Measurements from ENCODE around the gene PCCA. TPM values are rescaled to one million over a fixed set of nuclear protein-coding genes. Genes with fewer than 3 reads are reported as not detected.

Gene PCCA
- total RNA-seq, 3 donors from 2014 or later, result 46.6 to 69.8 (median 64.7) TPM

DNA sequence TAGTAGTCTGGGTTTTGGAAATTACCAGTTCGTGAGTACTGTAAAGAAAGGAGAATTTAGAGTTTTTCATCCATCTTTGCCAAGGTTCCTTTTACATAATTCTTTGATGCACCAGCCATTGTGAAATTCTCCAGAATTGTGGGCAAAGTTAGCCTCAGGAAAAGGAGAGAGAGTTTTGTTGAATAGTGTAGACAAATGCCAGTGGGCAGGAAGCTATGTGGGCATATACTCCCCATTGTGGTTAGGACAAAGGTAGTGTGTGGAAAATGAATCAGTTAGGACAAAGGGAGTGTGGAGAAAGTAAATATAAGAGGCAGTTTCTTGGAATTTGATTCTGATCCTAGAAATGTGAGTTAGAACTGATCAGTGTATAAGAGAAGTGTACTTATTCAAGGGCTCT lies 67.9 kb downstream of the PCCA start:
- no peak overlapping the region for H3K27ac ChIP-seq
- no peak overlapping the region for H3K4me3 ChIP-seq
- TF ChIP-seq, protein P1, sequence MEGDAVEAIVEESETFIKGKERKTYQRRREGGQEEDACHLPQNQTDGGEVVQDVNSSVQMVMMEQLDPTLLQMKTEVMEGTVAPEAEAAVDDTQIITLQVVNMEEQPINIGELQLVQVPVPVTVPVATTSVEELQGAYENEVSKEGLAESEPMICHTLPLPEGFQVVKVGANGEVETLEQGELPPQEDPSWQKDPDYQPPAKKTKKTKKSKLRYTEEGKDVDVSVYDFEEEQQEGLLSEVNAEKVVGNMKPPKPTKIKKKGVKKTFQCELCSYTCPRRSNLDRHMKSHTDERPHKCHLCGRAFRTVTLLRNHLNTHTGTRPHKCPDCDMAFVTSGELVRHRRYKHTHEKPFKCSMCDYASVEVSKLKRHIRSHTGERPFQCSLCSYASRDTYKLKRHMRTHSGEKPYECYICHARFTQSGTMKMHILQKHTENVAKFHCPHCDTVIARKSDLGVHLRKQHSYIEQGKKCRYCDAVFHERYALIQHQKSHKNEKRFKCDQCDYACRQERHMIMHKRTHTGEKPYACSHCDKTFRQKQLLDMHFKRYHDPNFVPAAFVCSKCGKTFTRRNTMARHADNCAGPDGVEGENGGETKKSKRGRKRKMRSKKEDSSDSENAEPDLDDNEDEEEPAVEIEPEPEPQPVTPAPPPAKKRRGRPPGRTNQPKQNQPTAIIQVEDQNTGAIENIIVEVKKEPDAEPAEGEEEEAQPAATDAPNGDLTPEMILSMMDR (IDR thresholded peaks at IDR 0.05), result no peak
- TF ChIP-seq POLR2AphosphoS5 (IDR thresholded peaks at IDR 0.05) (no peak), POLR2A (IDR thresholded peaks at IDR 0.05) (no peak)
- H3K27me3 ChIP-seq, result no peaks in the 10 kb centered on the region
- H3K36me3 ChIP-seq, result peaks cover 4% of the 10 kb centered on the region
- DNase-seq (ENCODE audit: low spot score in 2 of 2), result no peak
- no peaks in the 10 kb centered on the region for H3K9me3 ChIP-seq
- H3K4me1 ChIP-seq, result no peaks in the 10 kb centered on the region
- intact Hi-C loops (cut with DNase I; ENCODE audit: low total_unique reads), result no loop called here

DNA sequence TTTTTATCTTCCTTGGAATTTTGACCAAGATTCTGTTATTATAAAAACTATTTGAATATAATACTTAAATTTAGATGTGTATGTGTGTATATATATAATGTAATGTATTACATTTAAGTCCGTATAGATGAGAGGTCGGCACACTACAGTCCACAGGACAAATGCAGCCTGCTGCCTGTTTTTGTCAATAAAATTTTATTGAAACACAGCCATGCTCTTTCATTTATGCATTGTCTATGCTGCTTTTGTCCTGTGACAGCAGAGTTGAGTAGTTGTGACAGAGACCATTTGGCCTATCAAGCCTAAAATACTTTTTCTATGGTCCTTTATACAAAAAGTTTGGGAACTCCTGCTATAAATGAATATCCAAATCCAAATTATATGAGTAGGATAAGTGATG lies 69.7 kb downstream of the PCCA start:
- H3K4me3 ChIP-seq, result no peak overlapping the region
- H3K27me3 ChIP-seq, result no peaks in the 10 kb centered on the region
- no peak overlapping the region for H3K27ac ChIP-seq
- H3K9me3 ChIP-seq, result no peaks in the 10 kb centered on the region
- no peaks in the 10 kb centered on the region for H3K4me1 ChIP-seq
- H3K36me3 ChIP-seq, result peaks cover 4% of the 10 kb centered on the region
- no peak for DNase-seq (ENCODE audit: low spot score in 2 of 2)
- intact Hi-C loops (cut with DNase I; ENCODE audit: low total_unique reads), result no loop called here
- TF ChIP-seq POLR2A (IDR thresholded peaks at IDR 0.05) (no peak), POLR2AphosphoS5 (IDR thresholded peaks at IDR 0.05) (no peak)
- TF ChIP-seq, protein P1 (IDR thresholded peaks at IDR 0.05), result no peak

DNA sequence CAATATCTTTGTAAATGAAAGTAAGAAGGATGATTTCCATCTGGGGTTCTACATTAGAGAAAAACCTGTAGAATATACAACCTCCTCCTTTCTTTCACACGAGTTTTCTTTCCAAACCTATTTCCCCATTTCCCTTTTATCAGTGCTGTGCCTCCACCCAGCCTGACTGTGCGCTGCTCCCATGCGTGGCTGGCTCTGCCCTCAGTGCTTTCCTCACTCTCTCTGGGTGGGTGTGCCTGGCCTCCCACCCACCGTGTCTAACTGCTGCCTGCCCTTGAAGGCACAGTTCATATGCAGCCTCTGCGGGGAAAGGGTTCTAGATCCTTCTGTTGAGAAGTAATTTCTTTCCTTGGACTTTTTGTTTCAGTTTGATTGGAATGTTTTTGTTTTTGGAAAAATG lies 70.7 kb downstream of the PCCA start:
- TF ChIP-seq, protein P1 (IDR thresholded peaks at IDR 0.05), result no peak
- TF ChIP-seq POLR2AphosphoS5 (IDR thresholded peaks at IDR 0.05) (no peak), POLR2A (IDR thresholded peaks at IDR 0.05) (no peak)
- Histone ChIP-seq H3K27me3 (no peaks in the 10 kb centered on the region), H3K27ac (no peak overlapping the region), H3K9me3 (no peaks in the 10 kb centered on the region), H3K36me3 (peaks cover 4% of the 10 kb centered on the region), H3K4me3 (no peak overlapping the region), H3K4me1 (no peaks in the 10 kb centered on the region)
- intact Hi-C loops (cut with DNase I; ENCODE audit: low total_unique reads), result no loop called here
- DNase-seq (ENCODE audit: low spot score in 2 of 2), result no peak

DNA sequence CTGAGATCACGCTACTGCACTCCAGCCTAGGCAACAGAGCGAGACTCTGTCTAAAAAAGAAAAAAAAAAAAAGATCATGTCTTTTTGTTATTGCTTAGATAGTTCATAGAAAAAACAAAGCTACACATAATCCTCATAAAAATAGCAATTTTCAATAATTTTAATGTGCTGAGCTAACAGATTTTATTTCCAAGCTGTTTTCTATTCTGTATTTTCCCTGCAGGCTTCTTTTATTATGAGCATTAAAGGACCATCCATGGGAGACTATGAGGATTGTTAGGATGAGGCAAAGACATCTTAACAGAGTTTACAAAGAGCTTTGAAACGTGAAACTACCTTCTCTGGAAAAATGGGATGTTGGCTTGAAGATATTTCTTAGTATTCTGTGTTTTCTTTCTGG lies 71.6 kb downstream of the PCCA start:
- H3K4me1 ChIP-seq, result no peaks in the 10 kb centered on the region
- H3K27ac ChIP-seq, result no peak overlapping the region
- no peaks in the 10 kb centered on the region for H3K9me3 ChIP-seq
- no peak overlapping the region for H3K4me3 ChIP-seq
- no peak for TF ChIP-seq POLR2A (IDR thresholded peaks at IDR 0.05)
- TF ChIP-seq, protein P1 (IDR thresholded peaks at IDR 0.05), result no peak
- TF ChIP-seq POLR2AphosphoS5 (IDR thresholded peaks at IDR 0.05), result no peak
- peaks cover 4% of the 10 kb centered on the region for H3K36me3 ChIP-seq
- intact Hi-C loops (cut with DNase I; ENCODE audit: low total_unique reads), result no loop called here
- no peaks in the 10 kb centered on the region for H3K27me3 ChIP-seq
- DNase-seq (ENCODE audit: low spot score in 2 of 2), result no peak

DNA sequence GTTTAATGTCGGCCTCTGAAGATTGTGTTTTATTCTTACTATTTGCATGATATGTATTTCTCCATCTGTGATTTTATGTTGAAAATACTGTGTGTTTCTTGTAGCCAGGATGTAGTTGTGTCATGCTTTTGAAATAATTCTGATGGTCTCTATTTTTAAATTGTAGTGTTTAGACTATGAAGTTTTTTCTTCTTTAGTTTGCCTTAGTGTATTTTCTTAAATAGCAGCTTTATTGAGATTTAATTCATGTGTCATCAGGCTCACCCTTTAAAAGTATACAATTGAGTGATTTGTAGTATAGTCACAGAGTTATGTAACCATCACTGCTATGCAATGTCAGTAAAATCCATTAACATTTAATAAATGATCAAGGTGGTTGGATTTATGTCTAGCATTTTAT lies 74.5 kb downstream of the PCCA start:
- no peaks in the 10 kb centered on the region for H3K9me3 ChIP-seq
- TF ChIP-seq, protein P1 (IDR thresholded peaks at IDR 0.05), result no peak
- no peak for TF ChIP-seq POLR2AphosphoS5 (IDR thresholded peaks at IDR 0.05)
- TF ChIP-seq POLR2A (IDR thresholded peaks at IDR 0.05), result no peak
- no peaks in the 10 kb centered on the region for H3K36me3 ChIP-seq
- H3K27me3 ChIP-seq, result no peaks in the 10 kb centered on the region
- H3K4me1 ChIP-seq, result no peaks in the 10 kb centered on the region
- H3K27ac ChIP-seq, result no peak overlapping the region
- intact Hi-C loops (cut with DNase I; ENCODE audit: low total_unique reads), result no loop called here
- H3K4me3 ChIP-seq, result no peak overlapping the region
- no peak for DNase-seq (ENCODE audit: low spot score in 2 of 2)

Data from breast epithelium (tissue), 4 donors.